MV-4-11 (cell line): ENCODE results near the gene HSF2BP.
"Not testable (repeated sequence)": the region's sequence is repeated elsewhere in the genome, so short reads cannot be mapped to it uniquely, and the experiment has no call there.

Source experiments
- DNase-seq: peaks from one replicate; lab custom pipeline; 2025; lab: John Stamatoyannopoulos, UW

Gene HSF2BP

DNA sequence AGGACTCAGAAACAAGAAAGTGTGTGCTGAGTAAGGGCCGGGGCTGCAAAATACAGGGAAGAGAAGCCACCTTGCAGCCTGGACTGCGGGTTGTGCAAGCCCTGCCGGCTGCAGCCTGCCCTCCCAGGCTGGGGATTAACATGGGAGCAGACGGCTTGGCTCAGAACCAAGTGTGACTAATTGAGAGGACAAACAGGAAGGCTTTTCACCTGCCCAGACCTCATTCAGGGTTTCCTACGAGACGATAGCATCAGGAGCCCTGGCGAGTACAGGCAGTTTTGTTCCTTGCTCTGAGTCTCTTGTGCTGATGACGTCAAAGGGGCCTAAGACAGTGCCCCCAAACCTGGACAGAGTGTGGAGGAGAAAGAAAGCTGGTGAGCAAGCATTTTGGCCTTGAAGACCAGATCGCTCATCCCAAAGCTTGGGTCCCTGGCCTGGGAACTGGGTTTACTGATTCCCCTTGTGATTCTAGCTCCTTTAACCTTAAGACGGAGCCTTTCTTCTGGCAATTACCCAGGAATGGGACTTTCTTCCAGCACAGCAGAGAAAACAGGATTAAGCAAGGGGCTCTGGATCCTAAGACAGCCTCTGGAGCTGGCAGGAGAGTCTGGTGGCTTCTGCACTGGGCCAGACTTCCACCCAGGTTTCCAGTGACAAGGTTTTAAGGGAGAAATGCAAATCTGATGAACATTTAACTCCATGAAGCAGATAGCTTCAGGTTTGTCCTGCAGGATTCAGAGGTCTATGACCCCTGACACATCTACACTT lies 142.2 kb downstream of the HSF2BP start:
- not testable (repeated sequence) for DNase-seq

GRCh38 chr21:43516295-43516847 lies 142.9 kb downstream of the HSF2BP start:
- DNase-seq: not testable (repeated sequence)

DNA sequence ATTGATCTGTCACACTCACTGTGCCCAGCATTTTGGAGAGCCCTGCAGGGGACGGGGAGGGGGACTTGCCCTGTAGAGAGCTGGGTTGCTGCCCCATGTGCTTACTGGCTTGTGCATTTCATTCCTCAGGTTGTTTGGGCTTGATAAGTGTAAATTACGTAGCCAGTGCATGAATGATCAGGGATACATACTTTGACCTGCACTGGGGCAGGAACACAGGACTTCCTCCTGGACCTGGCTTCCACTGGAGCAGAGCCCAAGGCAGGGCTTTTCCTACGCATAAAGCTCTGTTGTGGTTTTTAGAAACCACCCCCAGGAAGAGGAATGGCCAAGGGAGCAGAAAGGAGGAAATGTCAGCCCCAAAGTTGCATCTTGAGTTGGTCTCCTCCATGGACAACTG lies 144.5 kb downstream of the HSF2BP start:
- not testable (repeated sequence) for DNase-seq

DNA sequence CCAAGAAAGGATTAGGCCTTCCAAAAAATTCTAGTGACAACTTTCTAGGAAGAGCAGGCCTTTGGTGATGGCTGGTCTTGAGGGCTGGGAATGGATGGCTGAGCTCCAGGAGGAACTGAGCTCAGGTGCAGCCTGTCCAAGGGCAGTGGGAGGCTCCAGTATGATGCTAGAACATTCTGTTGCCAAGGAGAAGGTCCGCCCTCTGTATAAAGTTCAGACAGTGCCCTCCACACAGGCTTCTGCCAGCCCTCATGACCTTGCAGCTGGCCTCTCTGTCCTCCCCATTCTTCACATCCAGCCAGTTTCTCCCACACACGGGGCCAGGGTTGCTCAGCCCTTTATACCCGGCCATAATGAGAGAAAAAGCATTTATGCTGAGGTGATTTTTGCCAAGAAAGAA lies 146.3 kb downstream of the HSF2BP start:
- DNase-seq: not testable (repeated sequence)

DNA sequence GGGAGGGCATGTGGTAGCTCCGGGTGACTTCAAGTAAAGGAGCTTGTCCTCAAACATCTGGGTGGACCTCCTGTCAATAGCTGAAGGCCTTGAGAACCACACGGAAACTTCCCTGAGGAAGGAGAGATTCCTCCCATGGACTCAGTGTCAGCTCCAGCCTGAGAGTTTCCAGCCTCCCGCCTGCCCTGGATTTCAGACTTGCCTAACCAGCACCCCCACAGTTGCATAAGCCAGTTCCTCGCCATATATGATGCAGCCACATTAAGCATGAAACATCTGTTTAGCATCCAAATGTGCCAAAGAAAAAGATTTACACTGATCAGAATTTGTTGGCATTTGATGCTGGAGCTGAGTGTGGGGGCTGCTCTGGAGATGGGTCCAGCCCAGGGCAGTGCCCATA lies 148.1 kb downstream of the HSF2BP start:
- not testable (repeated sequence) for DNase-seq

DNA sequence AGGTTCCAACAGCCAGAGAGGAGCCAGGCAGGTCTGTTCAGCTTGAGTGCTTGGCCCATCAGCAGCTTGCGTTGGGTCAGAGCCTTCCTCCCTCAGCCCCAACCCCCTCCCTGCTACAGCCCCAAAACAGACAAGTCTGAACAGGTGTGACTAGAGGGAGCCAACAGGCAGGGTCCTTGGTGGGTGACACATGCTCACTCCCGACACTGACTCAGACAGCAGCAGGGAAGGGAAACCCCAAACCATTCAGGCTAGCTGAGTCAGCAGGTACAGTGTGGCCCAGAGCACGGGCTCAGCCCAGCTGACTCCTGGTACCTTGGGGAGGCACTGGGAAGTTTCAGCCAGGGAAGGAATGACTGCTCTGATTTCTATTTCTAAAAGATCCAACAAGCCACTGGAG lies 148.6 kb downstream of the HSF2BP start:
- not testable (repeated sequence) for DNase-seq

DNA sequence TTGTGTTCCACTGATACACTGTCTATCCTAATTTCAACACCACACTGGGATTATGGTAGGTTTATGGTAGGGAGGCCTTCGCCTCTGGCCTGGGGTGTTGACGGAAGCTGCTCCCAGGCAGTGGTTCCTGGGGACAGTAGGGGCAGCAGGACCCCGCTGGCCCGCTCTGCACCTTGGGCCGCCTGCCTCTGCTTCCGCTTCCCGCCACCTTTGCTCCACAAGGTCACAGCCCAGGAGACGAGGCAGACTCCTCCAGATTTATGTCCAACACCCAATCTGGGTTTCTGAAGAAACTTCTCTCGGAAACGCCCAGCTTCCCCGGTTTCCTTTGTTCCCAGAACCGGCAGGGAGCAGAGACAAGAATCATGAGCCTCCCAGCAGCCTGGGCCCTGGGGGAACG lies 155.4 kb downstream of the HSF2BP start:
- DNase-seq: not testable (repeated sequence)

DNA sequence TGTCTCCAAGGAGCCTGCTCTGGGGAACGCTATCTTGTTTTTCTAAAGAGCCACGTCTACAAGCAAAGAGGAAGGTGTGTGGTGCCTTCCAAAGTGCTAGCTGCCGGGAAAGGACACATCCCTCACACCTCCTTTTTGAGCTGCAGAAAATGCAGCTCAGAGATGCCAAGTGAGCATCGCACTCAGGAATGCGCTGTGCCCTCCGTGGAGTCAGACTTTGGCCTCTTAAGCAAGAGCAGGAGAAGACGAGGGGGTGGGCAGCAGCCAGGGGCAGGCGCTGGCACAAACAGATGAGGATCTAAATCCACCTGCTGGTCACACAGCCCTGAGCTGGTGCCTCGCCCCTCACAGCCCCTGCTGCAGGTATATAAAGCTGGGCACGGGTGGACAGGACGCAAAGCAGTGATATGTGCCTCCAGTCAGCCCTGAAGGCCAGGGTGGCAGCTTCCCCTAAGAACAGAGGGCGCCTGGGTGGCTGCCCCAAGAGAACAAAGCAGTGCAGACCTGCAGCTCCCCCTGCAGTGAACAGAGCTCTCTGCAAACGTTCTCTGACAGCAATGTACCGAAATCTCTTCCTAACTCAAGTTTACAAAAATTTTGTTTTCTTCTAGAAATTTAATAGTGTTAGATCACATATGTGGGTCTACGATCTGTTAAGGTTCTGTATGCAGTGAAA lies 156.1 kb downstream of the HSF2BP start:
- DNase-seq: not testable (repeated sequence)

DNA sequence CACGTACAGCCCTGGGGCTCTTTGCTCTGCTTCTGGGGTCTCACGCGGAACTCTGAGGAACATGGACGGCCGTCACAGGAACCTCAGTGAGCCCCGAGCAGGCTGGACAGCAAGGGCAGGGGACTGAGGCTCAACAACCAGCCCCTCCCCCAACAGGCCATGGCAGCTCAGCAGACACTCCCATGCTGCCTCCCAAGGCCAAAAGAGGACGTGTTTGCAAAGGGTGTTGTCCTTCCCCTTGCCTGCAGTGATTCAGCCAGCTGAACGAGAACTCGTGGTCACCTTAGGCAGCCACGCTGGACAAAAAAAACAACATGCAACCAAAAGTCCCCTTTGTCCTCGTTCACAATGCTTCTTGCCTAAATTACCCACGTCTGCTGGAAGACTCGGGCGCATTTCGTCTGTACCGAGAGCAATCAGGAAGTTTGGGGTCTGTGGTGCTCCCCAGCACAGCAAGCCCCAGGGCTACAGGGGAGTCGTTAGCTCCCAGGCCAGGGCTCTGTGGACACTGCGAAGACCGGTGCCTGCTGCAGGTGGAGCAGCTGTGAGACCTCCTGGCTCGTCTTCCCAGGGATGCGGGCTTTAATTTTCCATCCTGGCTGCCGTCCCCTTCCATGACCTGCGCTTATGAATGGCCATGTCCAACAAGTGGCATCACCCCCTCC lies 156.7 kb downstream of the HSF2BP start:
- not testable (repeated sequence) for DNase-seq

- DNase-seq: not testable (repeated sequence)
These were observed 160.4 kb downstream of the HSF2BP start for GRCh38 chr21:43498924-43499323.

DNA sequence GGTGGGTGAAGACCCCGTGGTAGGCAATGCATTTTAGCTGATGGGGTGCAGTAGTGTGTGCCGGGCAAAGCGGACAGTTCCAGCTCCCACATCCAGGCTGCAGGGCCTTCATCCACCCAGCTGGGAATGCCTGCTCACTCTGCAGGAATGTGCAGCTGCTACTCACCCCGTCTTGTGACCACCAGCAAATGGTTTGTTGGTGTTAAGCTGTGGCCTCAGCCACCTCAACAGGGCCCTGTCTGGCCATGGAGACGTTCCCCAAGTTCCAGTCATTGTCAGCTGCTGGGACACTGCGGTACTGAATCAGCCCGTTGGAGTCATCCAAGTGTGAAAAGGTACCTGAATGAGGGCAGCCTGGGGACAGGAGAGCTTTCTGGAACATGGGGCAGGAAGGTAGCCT lies 161.2 kb downstream of the HSF2BP start:
- DNase-seq: not testable (repeated sequence)

DNA sequence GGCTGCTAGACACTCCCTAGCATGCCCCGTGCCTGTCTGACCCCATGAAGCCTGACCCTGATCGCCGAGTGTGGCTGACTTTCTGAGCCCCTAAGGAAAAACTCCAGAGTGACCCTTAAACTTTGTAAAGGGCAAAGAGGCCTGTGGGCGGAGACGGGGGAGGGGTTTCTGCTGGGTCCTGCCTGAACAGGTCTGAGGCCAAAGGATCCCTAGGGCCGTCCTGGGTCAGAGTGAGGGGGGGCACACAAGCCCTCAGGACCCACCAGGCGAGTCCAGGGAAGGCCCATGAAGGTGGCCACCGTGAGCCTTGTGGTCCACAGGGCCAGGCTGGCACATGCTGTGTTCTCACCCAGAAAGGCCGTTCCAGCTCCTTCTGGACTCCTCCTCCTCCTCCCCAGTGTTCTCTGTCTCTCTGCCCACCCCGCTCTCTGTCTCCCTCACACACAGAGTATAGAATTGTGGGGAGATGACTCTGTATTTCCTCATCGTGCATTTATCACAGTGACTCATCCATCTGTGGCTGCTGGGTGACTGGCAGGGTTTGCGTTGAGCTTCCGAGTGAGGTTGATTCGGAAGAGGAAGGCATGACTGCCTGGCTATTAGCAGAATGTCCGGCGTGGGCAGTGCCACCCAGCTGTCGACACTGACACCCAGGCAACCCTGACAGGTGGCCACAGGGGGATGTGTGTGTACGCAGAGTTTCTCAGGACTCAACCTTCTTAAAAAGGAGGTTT lies 164.8 kb downstream of the HSF2BP start:
- DNase-seq: not testable (repeated sequence)

DNA sequence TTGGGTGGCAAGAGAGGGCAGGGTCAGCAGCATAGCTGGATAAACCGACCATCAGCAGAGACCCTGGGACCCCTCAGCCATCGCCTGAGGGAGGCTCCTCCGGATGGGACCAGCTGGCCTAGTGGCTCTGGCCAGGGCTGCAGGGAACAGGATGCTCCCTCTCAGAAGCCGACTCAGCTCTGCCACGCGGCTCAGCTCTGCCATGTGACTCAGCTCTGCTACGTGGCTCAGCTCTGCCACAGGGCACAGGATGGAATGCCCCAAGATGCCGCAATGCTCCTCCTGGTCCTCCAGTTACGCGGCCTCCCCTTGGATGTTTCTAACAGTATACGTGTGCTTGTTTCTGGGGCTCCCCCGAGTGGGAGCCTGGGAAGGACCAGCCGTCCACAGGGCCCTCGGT lies 165.8 kb downstream of the HSF2BP start:
- not testable (repeated sequence) for DNase-seq

- DNase-seq: not testable (repeated sequence)
These were observed 171.1 kb downstream of the HSF2BP start for GRCh38 chr21:43488235-43488634.

DNA sequence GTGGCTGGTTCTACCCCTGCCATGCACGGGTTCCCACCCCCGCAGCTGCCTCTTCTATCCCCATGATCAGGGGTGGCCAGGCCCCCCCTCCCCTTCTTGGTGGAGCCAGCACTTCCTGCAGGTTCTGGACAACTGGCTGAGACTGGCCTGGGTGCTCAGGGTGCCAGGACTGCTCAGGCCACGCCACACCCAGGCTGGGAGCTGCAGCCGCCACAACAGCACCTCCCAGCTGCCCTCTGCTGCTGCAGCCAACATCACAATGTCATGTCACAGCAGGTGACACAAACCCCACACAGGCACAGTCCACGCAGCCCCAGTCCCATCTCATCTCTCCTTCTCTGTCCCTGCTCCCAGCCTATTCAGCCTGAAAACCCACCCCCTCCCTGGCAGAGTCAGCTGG lies 173.2 kb downstream of the HSF2BP start:
- DNase-seq: not testable (repeated sequence)

- DNase-seq: not testable (repeated sequence)
These were observed 174.3 kb downstream of the HSF2BP start for GRCh38 chr21:43485016-43485415.

DNA sequence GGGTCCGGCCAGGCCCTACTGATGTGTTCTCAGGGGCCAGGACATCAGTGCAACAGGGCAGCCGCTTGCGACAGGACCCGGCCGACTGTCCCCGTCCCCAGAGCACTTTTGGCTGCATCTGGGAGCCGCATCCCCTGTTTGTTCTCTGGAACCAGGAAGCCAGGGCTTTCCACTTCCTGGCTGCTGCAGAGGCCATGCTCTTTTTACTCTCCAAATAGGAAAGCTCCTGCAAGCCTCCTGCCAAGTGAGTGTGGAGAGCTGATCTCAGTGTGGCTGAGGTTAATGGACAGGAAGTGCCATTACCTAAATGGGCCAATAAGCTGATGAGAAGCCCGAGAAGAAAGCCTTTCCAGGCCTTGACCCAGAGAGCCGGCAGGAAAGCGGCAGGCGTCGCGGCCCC lies 180.1 kb downstream of the HSF2BP start:
- not testable (repeated sequence) for DNase-seq
